Activated naive CD8-positive, alpha-beta T cell treated with anti-CD3 and anti-CD28 coated beads, Interleukin-2, amount 50 U/mL, for 24 hours (primary cell): Measurements from ENCODE around the gene SPINDOC.
"Not testable (repeated sequence)": the region's sequence is repeated elsewhere in the genome, so short reads cannot be mapped to it uniquely, and the experiment has no call there.

Experiments
- ATAC-seq: fragments of 150-1000 bp; cut with Tn5 transposase; one replicate; pipeline ENCODE4 v1.10.0; 2021
- DNase-seq: peaks from one replicate; pipeline ENCODE4 v3.0.0; 2021
- H3K27ac Mint-ChIP-seq: one replicate; pipeline ENCODE4 v1.8.0; 2021; ENCODE audit warnings: mild to moderate bottlenecking, mixed read lengths
- H3K27me3 Mint-ChIP-seq: one replicate; pipeline ENCODE4 v1.8.0; 2021; ENCODE audit warnings: mixed read lengths
- H3K36me3 Mint-ChIP-seq: one replicate; pipeline ENCODE4 v1.8.0; 2021; ENCODE audit warnings: low read depth, mixed read lengths
- H3K4me1 Mint-ChIP-seq: one replicate; pipeline ENCODE4 v1.8.0; 2021; ENCODE audit warnings: mixed read lengths
- H3K4me3 Mint-ChIP-seq: one replicate; pipeline ENCODE4 v1.8.0; 2021; ENCODE audit warnings: mild to moderate bottlenecking, moderate library complexity, mixed read lengths
- H3K9me3 Mint-ChIP-seq: one replicate; pipeline ENCODE4 v1.8.0; 2021; ENCODE audit warnings: mixed read lengths

The SPINDOC gene

GRCh38 chr11:63771741-63772318 is 41.4 kb upstream of the SPINDOC start:
- not testable (repeated sequence) for H3K9me3 Mint-ChIP-seq, H3K4me3 Mint-ChIP-seq, DNase-seq, H3K36me3 Mint-ChIP-seq, H3K27ac Mint-ChIP-seq, ATAC-seq
- Mint-ChIP-seq H3K27me3 (peaks cover 26% of the 10 kb centered on the region), H3K4me1 (peaks cover 11% of the 10 kb centered on the region)

DNA sequence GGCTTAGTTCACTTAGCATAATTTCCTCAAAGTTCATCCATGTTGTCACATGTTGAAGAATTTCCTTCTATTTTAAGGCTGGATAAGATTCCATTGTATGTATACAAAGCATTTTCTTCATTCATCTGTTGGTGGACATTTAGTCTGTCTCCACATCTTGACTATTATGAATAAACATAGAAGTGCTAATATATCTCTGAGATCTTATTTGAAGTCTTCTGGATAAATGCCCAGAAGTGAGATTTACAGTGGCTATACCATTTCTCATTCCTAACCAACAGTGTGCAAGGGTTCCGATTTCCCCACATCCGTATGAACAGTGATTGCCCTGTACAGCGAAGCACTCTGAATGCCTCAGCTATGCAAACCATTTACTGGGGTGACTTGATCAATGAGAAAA is 38.1 kb upstream of the SPINDOC start:
- peaks cover 23% of the 10 kb centered on the region for H3K27me3 Mint-ChIP-seq
- ATAC-seq (no peak), DNase-seq (no peak)
- no peak overlapping the region for H3K4me3 Mint-ChIP-seq
- no peaks in the 10 kb centered on the region for H3K36me3 Mint-ChIP-seq
- H3K9me3 Mint-ChIP-seq, result no peaks in the 10 kb centered on the region
- no peak overlapping the region for H3K27ac Mint-ChIP-seq
- H3K4me1 Mint-ChIP-seq, result peaks cover 2% of the 10 kb centered on the region

- Mint-ChIP-seq H3K36me3 (no peaks in the 10 kb centered on the region), H3K27ac (no peak overlapping the region), H3K27me3 (peaks cover 8% of the 10 kb centered on the region), H3K9me3 (no peaks in the 10 kb centered on the region), H3K4me3 (no peak overlapping the region), H3K4me1 (no peaks in the 10 kb centered on the region)
- DNase-seq, result no peak
- ATAC-seq, result no peak
These were observed 34.2 kb upstream of the SPINDOC start for GRCh38 chr11:63779039-63779438.

DNA sequence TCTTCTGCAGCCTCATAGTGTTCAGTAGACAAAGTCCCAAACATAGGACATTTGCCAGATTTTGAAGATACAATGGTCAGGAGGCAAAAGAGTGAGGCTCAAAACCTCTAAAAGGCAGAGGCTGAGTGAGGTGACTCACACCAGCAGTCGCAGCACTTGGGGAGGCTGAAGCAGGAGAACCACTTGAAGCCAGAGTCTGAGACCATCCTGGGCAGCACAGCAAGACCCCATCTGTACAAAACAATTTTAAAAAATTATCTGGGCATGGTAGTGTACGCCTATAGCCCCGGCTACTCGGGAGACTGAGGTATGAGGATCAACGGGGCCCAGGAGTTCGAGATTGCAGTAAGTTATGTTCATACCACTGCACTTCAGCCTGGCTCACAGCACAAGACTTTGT is 30.5 kb upstream of the SPINDOC start:
- DNase-seq, result no peak
- Mint-ChIP-seq H3K27ac (no peak overlapping the region), H3K4me1 (peaks cover 3% of the 10 kb centered on the region), H3K4me3 (no peak overlapping the region), H3K27me3 (peaks cover 14% of the 10 kb centered on the region), H3K36me3 (no peaks in the 10 kb centered on the region), H3K9me3 (no peaks in the 10 kb centered on the region)
- ATAC-seq, result no peak

- Mint-ChIP-seq H3K27ac (no peak overlapping the region), H3K36me3 (no peaks in the 10 kb centered on the region), H3K4me1 (peaks cover 3% of the 10 kb centered on the region), H3K27me3 (peaks cover 14% of the 10 kb centered on the region), H3K4me3 (no peak overlapping the region), H3K9me3 (no peaks in the 10 kb centered on the region)
- ATAC-seq (no peak), DNase-seq (no peak)
These were observed 29.2 kb upstream of the SPINDOC start for GRCh38 chr11:63783925-63784592.

DNA sequence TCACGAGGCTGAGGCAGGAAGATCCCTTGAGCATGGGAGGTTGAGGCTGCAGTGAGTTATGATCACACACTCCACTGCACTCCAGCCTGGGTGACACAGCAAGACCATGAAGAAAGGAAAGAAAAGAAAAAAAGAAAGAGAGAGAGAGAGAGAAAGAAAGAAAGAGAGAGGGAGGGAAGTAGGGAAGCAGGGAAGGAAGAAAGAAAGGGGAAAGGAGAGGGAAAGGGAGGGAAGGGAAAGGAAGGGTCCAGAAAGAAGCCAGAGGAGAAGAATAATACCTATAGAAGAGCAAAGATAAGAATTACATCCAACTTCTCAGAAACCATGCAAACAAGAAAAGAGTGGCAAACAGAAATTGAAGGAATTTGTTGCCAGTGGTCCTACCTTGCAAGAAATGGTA is 27.4 kb upstream of the SPINDOC start:
- Mint-ChIP-seq H3K4me3 (no peak overlapping the region), H3K27ac (no peak overlapping the region), H3K36me3 (no peaks in the 10 kb centered on the region)

GRCh38 chr11:63791495-63792167 is 21.6 kb upstream of the SPINDOC start:
- Mint-ChIP-seq H3K36me3 (peaks cover 5% of the 10 kb centered on the region), H3K9me3 (peaks cover 10% of the 10 kb centered on the region), H3K27ac (no peak overlapping the region), H3K4me1 (no peaks in the 10 kb centered on the region), H3K27me3 (peaks cover 2% of the 10 kb centered on the region), H3K4me3 (no peak overlapping the region)
- ATAC-seq, result no peak
- DNase-seq, result no peak

More for the DNA sequence above, 27.4 kb upstream of the SPINDOC start:
- Mint-ChIP-seq H3K27me3 (peaks cover 12% of the 10 kb centered on the region), H3K4me1 (peaks cover 3% of the 10 kb centered on the region), H3K9me3 (no peaks in the 10 kb centered on the region)
- DNase-seq, result no peak
- no peak for ATAC-seq

GRCh38 chr11:63793161-63793560 is 20.1 kb upstream of the SPINDOC start:
- H3K9me3 Mint-ChIP-seq, result peaks cover 10% of the 10 kb centered on the region
- peaks cover 4% of the 10 kb centered on the region for H3K27me3 Mint-ChIP-seq
- no peak for ATAC-seq
- H3K4me1 Mint-ChIP-seq, result no peaks in the 10 kb centered on the region
- peaks cover 5% of the 10 kb centered on the region for H3K36me3 Mint-ChIP-seq
- H3K4me3 Mint-ChIP-seq, result no peak overlapping the region
- no peak overlapping the region for H3K27ac Mint-ChIP-seq
- DNase-seq, result no peak

- Mint-ChIP-seq H3K36me3 (peaks cover 5% of the 10 kb centered on the region), H3K4me3 (no peak overlapping the region), H3K27ac (no peak overlapping the region), H3K9me3 (peaks cover 10% of the 10 kb centered on the region), H3K27me3 (peaks cover 8% of the 10 kb centered on the region), H3K4me1 (no peaks in the 10 kb centered on the region)
- DNase-seq (no peak), ATAC-seq (no peak)
These were observed 18.2 kb upstream of the SPINDOC start for GRCh38 chr11:63795066-63795465.

- no peaks in the 10 kb centered on the region for H3K4me1 Mint-ChIP-seq
- H3K36me3 Mint-ChIP-seq, result no peaks in the 10 kb centered on the region
- peaks cover 8% of the 10 kb centered on the region for H3K27me3 Mint-ChIP-seq
- no peak overlapping the region for H3K27ac Mint-ChIP-seq
- H3K9me3 Mint-ChIP-seq, result no peaks in the 10 kb centered on the region
- no peak overlapping the region for H3K4me3 Mint-ChIP-seq
- no peak for ATAC-seq
- DNase-seq, result no peak
These were observed 12.3 kb upstream of the SPINDOC start for GRCh38 chr11:63800921-63801320.

DNA sequence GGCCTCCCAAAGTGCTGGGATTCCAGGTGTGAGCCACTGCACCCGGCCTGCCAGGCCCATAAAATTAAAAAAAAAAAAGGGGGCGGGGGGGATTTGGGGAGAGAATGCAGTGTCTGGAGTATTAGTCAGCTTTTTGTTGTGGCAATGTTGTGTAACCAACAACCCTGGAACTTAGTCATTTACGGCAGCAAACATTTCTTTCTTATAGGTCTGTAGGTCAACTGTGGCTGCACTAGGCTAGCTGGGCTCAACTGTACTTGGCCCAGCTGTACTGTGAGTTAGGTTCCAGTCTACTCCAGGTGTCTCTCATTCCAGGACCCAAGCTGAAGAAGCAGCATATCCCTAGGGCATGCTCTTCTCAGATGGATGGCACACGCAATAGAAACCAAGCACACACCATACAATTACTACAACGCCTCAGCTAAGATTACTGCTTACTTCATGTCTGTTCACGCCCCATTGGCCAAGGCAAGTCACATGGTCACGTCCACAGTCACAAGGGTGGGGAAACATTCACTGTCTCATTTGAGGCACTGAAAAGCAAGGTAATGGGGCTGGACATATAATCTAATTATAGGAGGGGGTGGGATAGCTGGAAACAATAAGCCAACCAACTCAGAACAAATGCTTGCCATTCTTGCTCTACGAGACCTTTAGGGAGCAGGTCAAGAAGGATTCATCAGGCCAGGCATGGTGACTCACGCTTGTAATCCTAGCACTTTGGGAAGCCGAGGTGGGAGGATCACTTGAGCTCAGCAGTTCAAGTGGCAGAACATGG is 10.4 kb upstream of the SPINDOC start:
- Mint-ChIP-seq H3K9me3 (no peaks in the 10 kb centered on the region), H3K36me3 (no peaks in the 10 kb centered on the region), H3K4me1 (no peaks in the 10 kb centered on the region), H3K27ac (no peak overlapping the region), H3K4me3 (no peak overlapping the region), H3K27me3 (peaks cover 8% of the 10 kb centered on the region)
- DNase-seq (no peak), ATAC-seq (no peak)

- H3K27me3 Mint-ChIP-seq, result peaks cover 1% of the 10 kb centered on the region
- H3K9me3 Mint-ChIP-seq, result no peaks in the 10 kb centered on the region
- no peak overlapping the region for H3K4me3 Mint-ChIP-seq
- no peaks in the 10 kb centered on the region for H3K36me3 Mint-ChIP-seq
- ATAC-seq (no peak), DNase-seq (no peak)
- H3K27ac Mint-ChIP-seq, result no peak overlapping the region
- no peaks in the 10 kb centered on the region for H3K4me1 Mint-ChIP-seq
These were observed 9.0 kb upstream of the SPINDOC start for GRCh38 chr11:63804259-63804658.

- Mint-ChIP-seq H3K4me1 (no peaks in the 10 kb centered on the region), H3K27ac (no peak overlapping the region), H3K36me3 (no peaks in the 10 kb centered on the region), H3K4me3 (no peak overlapping the region), H3K27me3 (no peaks in the 10 kb centered on the region), H3K9me3 (no peaks in the 10 kb centered on the region)
- ATAC-seq, result no peak
- DNase-seq, result no peak
These were observed 7.3 kb upstream of the SPINDOC start for GRCh38 chr11:63805844-63806415.

- DNase-seq, H3K27ac Mint-ChIP-seq, H3K27me3 Mint-ChIP-seq, H3K4me3 Mint-ChIP-seq, ATAC-seq, H3K36me3 Mint-ChIP-seq, H3K9me3 Mint-ChIP-seq: not testable (repeated sequence)
- H3K4me1 Mint-ChIP-seq, result peaks cover 17% of the 10 kb centered on the region
These were observed 2.9 kb upstream of the SPINDOC start for GRCh38 chr11:63810383-63810782.
